A673 (cell line): ENCODE data around the gene PSORS1C1. TPM values are rescaled to one million over a fixed set of nuclear protein-coding genes. Genes with fewer than 3 reads are reported as not detected.

Experiments
- BruUV-seq: library from RNA; stranded (reverse); fragments of 400-500 nt; replicated peaks from 2 replicates; lab custom pipeline; 2021; lab: Mats Ljungman, UMichigan
- CTCF ChIA-PET: fragments of 300-600 bp; sonication (Branson Sonifier 250); formaldehyde crosslinking; loops from one replicate; lab custom pipeline; 2022; ENCODE audit warnings: antibody characterized with exemption; lab: Charles Lee
- POLR2A ChIA-PET: fragments of 300-600 bp; sonication (Branson Sonifier 250); formaldehyde crosslinking; loops from one replicate; lab custom pipeline; 2022; ENCODE audit warnings: antibody characterized with exemption; ENCODE audit not compliant: low non-redundant PET; lab: Charles Lee
- DNase-seq: peaks from one replicate; pipeline ENCODE4 v3.0.0-alpha.2; 2015; ENCODE audit warnings: low spot score
- H3K27ac ChIP-seq: fragments of 200-600 bp; sonication (generic); 2 replicates; pipeline ENCODE4 v1.5.1; 2016; ENCODE audit warnings: mixed run types, low read depth, mild to moderate bottlenecking, mixed read lengths, antibody characterized with exemption, low read length; ENCODE audit not compliant: poor library complexity, severe bottlenecking
- H3K27me3 ChIP-seq: fragments of 200-600 bp; sonication (generic); replicated peaks from 2 replicates; pipeline ENCODE4 v1.6.1; 2017; ENCODE audit warnings: mixed run types, low read depth, mild to moderate bottlenecking, mixed read lengths, antibody characterized with exemption, low read length; ENCODE audit not compliant: insufficient read depth, poor library complexity
- H3K36me3 ChIP-seq: fragments of 200-600 bp; sonication (generic); 2 replicates; pipeline ENCODE4 v1.6.1; 2016; ENCODE audit warnings: mixed run types, mild to moderate bottlenecking, mixed read lengths, antibody characterized with exemption, low read length; ENCODE audit not compliant: insufficient read depth, poor library complexity, severe bottlenecking
- H3K4me1 ChIP-seq: fragments of 200-600 bp; sonication (generic); 2 replicates; pipeline ENCODE4 v1.6.1; 2017; ENCODE audit warnings: mixed run types, mild to moderate bottlenecking, mixed read lengths, antibody characterized with exemption, low read length; ENCODE audit not compliant: insufficient read depth, poor library complexity, severe bottlenecking
- H3K4me3 ChIP-seq: fragments of 200-600 bp; sonication (generic); 2 replicates; pipeline ENCODE4 v1.5.1; 2016; ENCODE audit warnings: low read depth, mixed run types, mild to moderate bottlenecking, mixed read lengths, low read length; ENCODE audit not compliant: poor library complexity, severe bottlenecking
- H3K9me3 ChIP-seq: fragments of 200-600 bp; sonication (generic); 2 replicates; pipeline ENCODE4 v1.6.1; 2016; ENCODE audit warnings: mixed run types, low read depth, mild to moderate bottlenecking, mixed read lengths, antibody characterized with exemption, low read length; ENCODE audit not compliant: poor library complexity, severe bottlenecking
- CTCF ChIP-seq: fragments of 300-800, 200-600 bp; sonication (generic); conservative IDR thresholded peaks from 2 replicates; pipeline ENCODE4 v1.5.1; 2017; ENCODE audit warnings: low read depth, mild to moderate bottlenecking, antibody characterized with exemption, low read length, moderate library complexity, mixed read lengths
- EZH2 ChIP-seq: fragments of 200-600 bp; sonication (generic); IDR thresholded peaks from 2 replicates; pipeline ENCODE4 v1.6.1; 2017; ENCODE audit warnings: borderline replicate concordance, low read depth, mild to moderate bottlenecking, mixed read lengths, antibody characterized with exemption, low read length; ENCODE audit not compliant: poor library complexity, severe bottlenecking
- intact Hi-C: fragments of 100-400 bp; cut with micrococcal nuclease; formaldehyde crosslinking; loops from one replicate; pipeline ENCODE4 v1.10.0; 2022; ENCODE audit not compliant: unreplicated experiment
- total RNA-seq: library from RNA; stranded (reverse); gene quantifications from 2 replicates; pipeline ENCODE4 v1.2.3, GENCODE V29; 2021

Gene PSORS1C1
- total RNA-seq, 1 experiment from 2014 or later, result not detected

GRCh38 chr6:31068669-31069340 is 45.8 kb upstream of the PSORS1C1 start:
- intact Hi-C loops, result no loop called here
- Histone ChIP-seq H3K4me3 (no peak overlapping the region), H3K27me3 (no peaks in the 10 kb centered on the region), H3K9me3 (no peaks in the 10 kb centered on the region), H3K27ac (no peak overlapping the region), H3K4me1 (peaks cover 9% of the 10 kb centered on the region), H3K36me3 (no peaks in the 10 kb centered on the region)
- CTCF ChIA-PET, result interaction anchor here (0.8 to 3.3 kb wide), 2 partner anchors 154 to 239 kb away, joined by 3 to 37 read pairs; partner anchors contain the start of gene VARS2
- TF ChIP-seq EZH2, result no peak
- peak; percentile 93 for TF ChIP-seq CTCF
- no TSS peak for BruUV-seq
- peak; percentile 88 for DNase-seq
- POLR2A ChIA-PET, result no interaction called here

- peak; percentile 79 for DNase-seq
- ChIA-PET CTCF (interaction anchor here (0.5 to 3.3 kb wide), 13 partner anchors 9 to 589 kb away, joined by 3 to 37 read pairs (median 4); partner anchors contain the start of genes MUCL3 and VARS2), POLR2A (no interaction called here)
- H3K27ac ChIP-seq, result no peak overlapping the region
- intact Hi-C loops, result loop anchor here (1.0 to 5.0 kb wide), 2 partner anchors 155 to 243 kb away; no protein-coding TSS in a partner anchor
- BruUV-seq, result no TSS peak
- H3K4me3 ChIP-seq, result no peak overlapping the region
- H3K27me3 ChIP-seq, result no peaks in the 10 kb centered on the region
- H3K9me3 ChIP-seq, result no peaks in the 10 kb centered on the region
- peaks cover 9% of the 10 kb centered on the region for H3K4me1 ChIP-seq
- no peak for TF ChIP-seq EZH2
- peak; percentile 73 for TF ChIP-seq CTCF
- no peaks in the 10 kb centered on the region for H3K36me3 ChIP-seq
Observed at GRCh38 chr6:31070711-31071197, 43.8 kb upstream of the PSORS1C1 start.

GRCh38 chr6:31074401-31074800 is 40.2 kb upstream of the PSORS1C1 start:
- Histone ChIP-seq H3K27me3 (no peaks in the 10 kb centered on the region), H3K4me3 (no peak overlapping the region), H3K36me3 (no peaks in the 10 kb centered on the region), H3K4me1 (peaks cover 9% of the 10 kb centered on the region), H3K27ac (no peak overlapping the region), H3K9me3 (no peaks in the 10 kb centered on the region)
- CTCF ChIA-PET, result interaction anchor here (1.0 to 1.2 kb wide), 2 partner anchors 13 to 158 kb away, joined by 3 read pairs; no protein-coding TSS in a partner anchor
- POLR2A ChIA-PET, result no interaction called here
- TF ChIP-seq EZH2, result no peak
- TF ChIP-seq CTCF, result no peak
- intact Hi-C loops, result loop anchor here (5.0 kb wide), 1 partner anchor 247 kb away; no protein-coding TSS in a partner anchor
- DNase-seq, result no peak
- BruUV-seq, result no TSS peak
